Dermis lymphatic vessel endothelial cell (primary cell): ENCODE data around the gene BEND3. TPM values are rescaled to one million over a fixed set of nuclear protein-coding genes. Genes with fewer than 3 reads are reported as not detected.

Experiments used
- total RNA-seq: library from RNA; depleted of rRNA; stranded (reverse); fragments of >200 nt; gene quantifications from 2 replicates; pipeline ENCODE4 v1.2.1, GENCODE V29; 2014

Gene BEND3
- 1.8 and 3.1 TPM in 2 replicates for total RNA-seq

DNA sequence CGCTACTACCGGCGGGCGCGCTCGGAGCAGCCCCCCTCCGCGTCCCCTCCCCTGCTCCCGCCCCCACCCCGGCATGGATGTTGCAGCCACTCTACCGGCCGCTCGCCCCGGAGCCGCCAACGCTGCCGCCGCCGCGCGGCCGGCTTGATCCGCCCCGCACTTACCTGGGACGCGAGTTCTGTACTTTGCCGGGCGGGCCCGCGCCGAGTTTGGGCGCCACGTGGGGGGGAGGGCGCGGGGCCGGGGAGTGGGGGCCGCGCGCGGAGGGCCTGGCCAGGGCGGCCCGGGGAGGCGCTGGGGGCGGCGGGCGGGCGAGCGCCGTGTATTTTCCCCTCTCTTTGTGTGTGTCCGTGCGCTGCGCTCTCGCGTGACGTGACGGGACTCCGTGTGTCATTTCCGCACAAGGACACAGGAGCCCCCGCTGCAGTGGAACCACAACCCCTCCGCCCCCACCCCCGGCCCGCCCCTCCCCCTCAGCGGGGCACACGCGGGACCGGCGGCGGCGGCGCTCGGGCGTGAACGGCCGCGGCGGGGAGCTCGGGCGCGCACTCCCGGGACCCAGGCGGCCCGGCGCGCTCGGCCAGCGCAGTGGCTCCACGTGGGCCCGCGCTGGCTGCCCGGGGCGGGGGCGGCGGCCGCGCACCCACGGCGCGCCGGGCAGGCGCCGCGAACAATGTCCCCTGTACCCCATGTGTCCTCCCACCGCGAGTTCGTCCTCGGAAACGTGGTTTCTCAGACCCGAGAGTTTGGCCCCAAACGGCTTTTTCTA lies at the start of gene BEND3:
Gene BEND3, minus strand, starts transcription at position 590 of the 769 bp plus-strand sequence. CDS start 16,230 bp downstream, outside the sequence.

Other genes starting within 250 kb of the BEND3 start
- 0.09 and 0.22 TPM in 2 replicates for gene CD24, start 140.8 kb downstream of the BEND3 start, total RNA-seq
- gene MTRES1, start 87.3 kb downstream of the BEND3 start, total RNA-seq: 7.3 and 9.5 TPM in 2 replicates